GM06990 (cell line): ENCODE measurements around the gene NOTUM.

Experiments used
- DNase-seq: peaks from one replicate; pipeline ENCODE4 v3.0.0-alpha.2; 2011; ENCODE audit not compliant: insufficient read length; ENCODE audit errors: extremely low read depth
- H3K27me3 ChIP-seq: replicated peaks from 2 replicates; pipeline ENCODE4 v1.6.0; 2011; ENCODE audit warnings: low read length; ENCODE audit not compliant: control insufficient read depth, insufficient read depth
- H3K36me3 ChIP-seq: 2 replicates; pipeline ENCODE4 v1.5.1; 2011; ENCODE audit warnings: low read length; ENCODE audit not compliant: control insufficient read depth, insufficient read depth
- H3K4me3 ChIP-seq: replicated peaks from 2 replicates; pipeline ENCODE4 v1.5.1; 2011; ENCODE audit warnings: low read depth, mild to moderate bottlenecking, control low read depth, low read length
- TF ChIP-seq, protein P1 (sequence below): IDR thresholded peaks from 2 replicates; pipeline ENCODE4 v1.5.1; 2011; ENCODE audit warnings: low read length, control low read depth, mild to moderate bottlenecking, inconsistent platforms; ENCODE audit not compliant: insufficient read depth, poor library complexity, severe bottlenecking

Gene NOTUM

DNA sequence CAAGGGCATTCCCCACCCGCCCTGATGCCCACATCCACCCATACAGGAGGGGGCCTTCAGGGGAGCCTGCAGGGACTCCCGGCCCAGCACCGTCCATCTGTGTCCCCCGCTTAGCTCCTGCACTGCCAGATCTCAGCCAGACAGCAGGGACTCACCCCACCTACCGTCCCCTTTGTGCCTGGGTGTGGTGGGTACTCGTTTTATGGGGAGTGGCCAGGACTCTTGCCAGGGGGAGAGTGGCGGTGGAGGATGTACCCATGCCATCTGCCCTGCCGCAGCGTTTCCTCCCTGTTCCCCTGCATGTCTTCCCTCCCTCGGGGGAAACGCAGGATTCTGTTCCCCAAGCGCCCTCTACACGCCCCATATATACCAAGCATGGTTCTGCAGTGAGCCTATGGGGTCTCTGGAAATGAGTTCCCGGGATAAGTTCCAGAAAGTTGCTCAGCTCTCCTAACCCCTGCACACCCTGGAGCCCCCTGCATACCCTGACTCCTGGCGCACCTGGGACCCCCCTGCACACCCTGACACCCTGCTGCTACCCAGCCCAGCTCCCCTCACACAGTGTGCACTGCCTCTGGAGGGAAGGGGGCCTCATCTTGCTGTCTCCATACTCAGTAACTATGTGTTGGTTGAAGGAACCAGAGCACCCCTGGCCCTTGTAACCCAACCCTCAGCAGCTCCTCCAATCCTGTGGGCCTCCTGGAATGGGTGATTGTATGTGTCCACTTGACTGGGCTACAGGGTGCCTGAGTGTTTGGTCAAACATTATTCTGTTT lies 29.2 kb downstream of the NOTUM start:
- TF ChIP-seq, protein P1, sequence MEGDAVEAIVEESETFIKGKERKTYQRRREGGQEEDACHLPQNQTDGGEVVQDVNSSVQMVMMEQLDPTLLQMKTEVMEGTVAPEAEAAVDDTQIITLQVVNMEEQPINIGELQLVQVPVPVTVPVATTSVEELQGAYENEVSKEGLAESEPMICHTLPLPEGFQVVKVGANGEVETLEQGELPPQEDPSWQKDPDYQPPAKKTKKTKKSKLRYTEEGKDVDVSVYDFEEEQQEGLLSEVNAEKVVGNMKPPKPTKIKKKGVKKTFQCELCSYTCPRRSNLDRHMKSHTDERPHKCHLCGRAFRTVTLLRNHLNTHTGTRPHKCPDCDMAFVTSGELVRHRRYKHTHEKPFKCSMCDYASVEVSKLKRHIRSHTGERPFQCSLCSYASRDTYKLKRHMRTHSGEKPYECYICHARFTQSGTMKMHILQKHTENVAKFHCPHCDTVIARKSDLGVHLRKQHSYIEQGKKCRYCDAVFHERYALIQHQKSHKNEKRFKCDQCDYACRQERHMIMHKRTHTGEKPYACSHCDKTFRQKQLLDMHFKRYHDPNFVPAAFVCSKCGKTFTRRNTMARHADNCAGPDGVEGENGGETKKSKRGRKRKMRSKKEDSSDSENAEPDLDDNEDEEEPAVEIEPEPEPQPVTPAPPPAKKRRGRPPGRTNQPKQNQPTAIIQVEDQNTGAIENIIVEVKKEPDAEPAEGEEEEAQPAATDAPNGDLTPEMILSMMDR, result no peak
- Histone ChIP-seq H3K4me3 (no peak overlapping the region), H3K36me3 (peaks cover 8% of the 10 kb centered on the region), H3K27me3 (no peaks in the 10 kb centered on the region)
- DNase-seq, result no peak

DNA sequence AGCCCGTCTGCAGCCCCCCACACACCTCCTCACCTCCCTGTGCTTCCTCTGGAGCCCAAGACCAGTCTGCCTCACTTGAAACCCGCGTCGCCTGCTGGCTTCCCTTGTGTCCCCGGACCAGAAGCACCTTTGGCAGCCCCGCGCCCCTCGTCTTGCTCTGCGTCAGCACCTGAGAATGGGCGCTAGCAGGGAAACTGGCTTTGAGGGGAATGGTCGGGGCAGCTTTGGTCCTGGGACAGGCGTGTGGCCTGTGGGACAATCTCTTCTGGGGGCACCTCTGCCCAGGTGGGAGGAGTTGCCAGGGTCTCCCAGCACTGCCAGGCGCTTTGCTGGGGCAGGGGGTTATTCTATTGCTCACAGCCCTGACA lies 29.8 kb downstream of the NOTUM start:
- no peak for DNase-seq
- H3K36me3 ChIP-seq, result peaks cover 8% of the 10 kb centered on the region
- H3K4me3 ChIP-seq, result no peak overlapping the region
- no peaks in the 10 kb centered on the region for H3K27me3 ChIP-seq
- TF ChIP-seq, protein P1, result no peak

DNA sequence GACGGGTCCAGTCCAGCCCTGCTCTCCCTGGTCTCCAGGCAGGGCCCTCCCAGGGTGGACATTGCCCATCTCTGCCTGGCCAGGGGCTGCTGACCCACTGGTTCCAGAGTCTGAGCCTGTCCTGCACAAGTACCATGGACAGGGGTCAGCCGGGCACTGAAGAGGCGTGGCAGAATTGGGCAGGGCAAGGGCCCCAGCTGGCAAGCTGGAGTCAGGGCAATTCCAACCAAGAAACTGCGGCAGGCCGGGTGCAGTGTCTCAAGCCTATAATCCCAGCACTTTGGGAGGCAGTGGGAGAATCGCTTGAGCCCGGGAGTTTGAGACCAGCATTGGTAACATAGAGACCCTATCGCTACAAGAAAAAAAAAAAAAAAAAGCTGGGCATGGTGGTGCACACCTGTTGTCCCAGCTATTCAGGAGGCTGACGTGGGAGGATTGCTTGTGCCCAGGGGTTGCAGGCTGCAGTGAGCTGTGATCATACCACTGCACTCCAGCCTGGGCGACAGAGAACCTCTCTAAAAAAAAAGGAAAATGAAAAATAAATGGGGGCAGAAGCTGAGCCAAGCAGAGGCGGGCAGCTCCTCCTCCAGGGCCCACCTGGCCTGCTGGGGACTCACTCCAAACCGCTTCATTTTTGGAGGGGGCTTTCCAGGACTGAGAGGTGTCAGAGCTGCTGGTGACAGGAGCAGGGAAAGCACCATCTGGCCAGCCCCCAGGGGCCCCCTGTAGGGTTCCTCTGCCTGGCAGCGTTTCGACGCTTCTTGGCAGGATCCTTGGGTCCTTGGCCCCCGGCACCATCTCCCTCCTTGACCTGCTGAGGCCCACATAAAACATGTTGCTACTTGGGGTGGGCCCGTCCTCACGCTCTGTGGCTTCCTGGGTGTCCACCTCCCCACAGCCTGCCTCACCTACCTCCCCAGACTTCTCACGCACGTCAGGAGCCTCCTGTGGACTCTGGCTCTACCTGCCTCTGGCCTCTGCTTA lies 30.6 kb downstream of the NOTUM start:
- no peak for DNase-seq
- TF ChIP-seq, protein P1, result no peak
- no peak overlapping the region for H3K4me3 ChIP-seq
- H3K36me3 ChIP-seq, result peaks cover 8% of the 10 kb centered on the region
- H3K27me3 ChIP-seq, result no peaks in the 10 kb centered on the region

DNA sequence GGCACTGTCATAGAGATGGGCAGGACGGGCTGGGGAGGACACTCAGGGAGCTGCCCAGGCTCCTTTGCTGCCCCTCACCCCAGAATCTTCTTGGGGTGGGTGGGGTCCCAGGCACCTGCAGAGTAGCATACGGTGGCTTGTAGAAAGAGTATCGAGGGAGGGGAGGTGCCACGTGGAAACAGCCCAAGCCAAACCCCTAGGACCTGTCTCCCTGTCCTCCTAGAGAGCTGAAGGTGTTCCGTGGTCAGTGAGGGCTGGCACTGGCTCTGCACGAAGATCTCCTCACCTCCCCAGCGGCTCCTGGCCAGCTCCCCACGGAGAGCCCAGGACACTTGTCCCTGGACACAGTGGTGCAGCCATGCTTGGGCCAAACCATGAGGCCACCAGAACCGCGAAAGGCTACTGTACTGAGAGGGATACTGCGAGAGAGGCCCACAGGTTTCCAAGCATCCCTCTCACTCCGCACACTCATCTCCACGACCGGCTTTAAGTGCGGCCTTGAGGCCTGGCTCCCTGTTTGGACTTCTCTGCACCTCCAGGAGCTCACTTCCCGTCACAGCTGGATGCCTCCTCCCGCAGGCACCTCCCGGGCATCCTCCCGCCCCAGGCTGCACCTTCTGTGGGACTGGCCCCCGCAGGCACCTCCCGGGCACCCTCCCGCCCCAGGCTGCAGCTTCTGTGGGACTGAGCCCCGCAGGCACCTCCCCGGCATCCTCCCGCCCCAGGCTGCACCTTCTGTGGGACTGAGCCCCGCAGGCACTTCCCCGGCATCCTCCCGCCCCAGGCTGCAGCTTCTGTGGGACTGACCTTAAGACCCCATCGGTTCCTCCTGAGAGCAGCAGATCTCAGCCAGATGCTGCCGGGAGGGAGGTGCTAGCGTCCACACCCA lies 31.5 kb downstream of the NOTUM start:
- peaks cover 5% of the 10 kb centered on the region for H3K36me3 ChIP-seq
- no peak overlapping the region for H3K4me3 ChIP-seq
- no peaks in the 10 kb centered on the region for H3K27me3 ChIP-seq
- TF ChIP-seq, protein P1, result no peak
- DNase-seq, result no peak

DNA sequence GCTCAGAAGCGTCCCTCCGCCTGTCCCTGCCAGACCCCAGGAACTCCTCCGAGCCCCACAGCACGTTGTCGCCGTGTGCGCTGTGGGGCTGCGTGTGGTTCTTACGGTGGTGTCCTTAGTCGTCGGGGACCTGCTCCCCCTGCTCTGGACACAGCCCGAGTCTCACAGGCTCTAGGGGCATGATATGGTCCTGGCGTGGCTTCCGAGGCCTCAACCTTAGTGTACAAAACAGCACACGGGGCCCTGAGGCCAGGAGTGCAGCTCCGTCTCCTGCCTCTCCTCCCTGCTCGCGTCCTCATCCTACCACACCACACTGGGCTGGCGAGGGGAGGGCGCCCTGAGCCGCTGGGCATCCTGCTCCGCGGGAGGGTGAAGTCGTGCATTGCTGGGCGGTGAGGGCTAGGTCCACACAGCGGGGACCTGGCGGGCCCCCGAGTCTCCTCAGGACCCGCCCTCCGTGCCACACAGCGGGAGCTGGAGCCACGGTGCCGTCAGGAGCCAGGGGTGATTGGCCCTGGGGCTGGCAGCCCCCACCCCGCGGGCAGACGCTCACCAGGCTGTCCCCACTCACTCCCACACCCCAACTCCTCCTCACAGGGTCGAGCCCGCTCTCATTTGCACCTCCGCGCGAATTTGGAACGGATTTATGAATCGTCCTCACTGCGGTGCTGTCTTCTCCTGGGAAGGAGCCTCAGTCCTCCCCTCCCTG lies 32.3 kb downstream of the NOTUM start:
- H3K27me3 ChIP-seq, result no peaks in the 10 kb centered on the region
- DNase-seq, result no peak
- no peaks in the 10 kb centered on the region; the same call in none of the 2 replicates for H3K36me3 ChIP-seq
- peak overlapping the region; percentile 64 for H3K4me3 ChIP-seq
- TF ChIP-seq, protein P1, result no peak
